SU-DHL-6 (cell line): ENCODE data around the gene RMND5B.

Experiments
- CTCF ChIP-seq: fragments of 200-600 bp; sonication (generic); IDR thresholded peaks from one replicate; pipeline ENCODE4 v1.5.1; 2017; ENCODE audit warnings: antibody characterized with exemption, mild to moderate bottlenecking, low read length, moderate library complexity; ENCODE audit not compliant: insufficient read depth, poor library complexity, severe bottlenecking
- EZH2phosphoT487 ChIP-seq: fragments of 200-600 bp; sonication (generic), shearing (Covaris generic); conservative IDR thresholded peaks from 2 replicates; pipeline ENCODE4 v1.6.1; 2018; ENCODE audit warnings: mild to moderate bottlenecking, antibody characterized with exemption, low read length, moderate library complexity, mixed read lengths

DNA sequence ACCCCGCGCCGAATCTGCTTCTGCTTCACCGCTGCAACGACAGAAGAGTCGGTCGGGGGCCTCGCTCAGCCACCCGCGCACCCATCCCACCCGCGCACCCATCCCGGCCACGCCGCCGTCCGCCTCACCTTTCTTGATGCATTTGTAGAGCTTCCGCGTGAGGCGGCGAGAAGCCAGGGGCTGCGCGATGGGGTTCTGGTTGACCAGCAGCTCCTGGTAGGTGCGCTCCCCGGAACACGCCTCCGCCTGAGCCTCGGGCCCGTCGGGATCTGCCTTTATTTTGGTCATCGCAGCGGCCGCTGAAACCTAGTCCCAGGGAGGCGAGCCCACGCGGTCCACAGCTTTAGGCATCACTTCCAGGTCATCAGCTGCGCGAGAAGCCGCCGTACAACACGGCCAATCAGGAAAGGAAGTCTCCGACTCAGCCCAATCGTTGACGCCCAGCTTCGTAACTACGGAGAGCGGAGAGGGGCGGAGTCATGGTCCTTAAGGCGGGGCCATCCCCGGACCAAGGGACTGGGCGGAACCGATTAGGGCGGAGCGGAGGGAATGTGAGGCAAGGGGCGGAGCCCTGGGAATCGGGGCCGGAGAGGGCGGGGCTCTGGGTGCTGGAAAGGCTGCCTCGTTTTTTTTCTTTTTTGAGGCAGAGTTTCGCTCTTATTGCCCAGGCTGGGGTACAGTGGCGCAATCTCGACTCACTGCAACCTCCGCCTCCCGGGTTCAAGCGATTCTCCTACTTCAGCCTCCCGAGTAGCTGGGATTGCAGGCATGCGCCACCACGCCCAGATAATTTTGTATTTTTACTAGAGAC is 22.9 kb downstream of the RMND5B start, which contains the start of gene NHP2:
- TF ChIP-seq CTCF (no peak), EZH2phosphoT487 (no peak)
